GM23338 (cell line): ENCODE measurements around the gene RNF152. TPM values are rescaled to one million over a fixed set of nuclear protein-coding genes. Genes with fewer than 3 reads are reported as not detected.

ENCODE experiments used
- ATAC-seq: fragments of 200-7000 bp; cut with Tn5 transposase; 3 replicates; pipeline ENCODE4 v1.9.1; 2020
- DNase-seq: peaks from one replicate; pipeline ENCODE4 v3.0.0-alpha.2; 2015; ENCODE audit warnings: low spot score
- H2AFZ ChIP-seq: fragments of 200-600 bp; sonication (generic); 2 replicates; pipeline ENCODE4 v1.8.0; 2016; ENCODE audit warnings: antibody characterized with exemption, mild to moderate bottlenecking, moderate library complexity
- H3F3A ChIP-seq: fragments of 200-600 bp; sonication (generic); replicated peaks from 2 replicates; pipeline ENCODE4 v1.8.0; 2017; ENCODE audit warnings: antibody characterized with exemption, mixed run types, low read depth
- H3K27ac ChIP-seq: fragments of 200-600 bp; sonication (generic); 2 replicates; pipeline ENCODE4 v1.6.1; 2016; ENCODE audit warnings: low read depth
- H3K27me3 ChIP-seq: fragments of 200-600 bp; sonication (generic); 2 replicates; pipeline ENCODE4 v1.8.0; 2016; ENCODE audit warnings: mild to moderate bottlenecking, mixed run types, moderate library complexity; ENCODE audit not compliant: insufficient read depth
- H3K36me3 ChIP-seq: fragments of 200-600 bp; sonication (generic); 2 replicates; pipeline ENCODE4 v1.8.0; 2016; ENCODE audit warnings: mild to moderate bottlenecking; ENCODE audit not compliant: insufficient read depth
- H3K4me1 ChIP-seq: fragments of 200-600 bp; sonication (generic); 2 replicates; pipeline ENCODE4 v1.8.0; 2016; ENCODE audit warnings: mild to moderate bottlenecking, moderate library complexity; ENCODE audit not compliant: insufficient read depth
- H3K4me2 ChIP-seq: fragments of 200-600 bp; sonication (generic); 2 replicates; pipeline ENCODE4 v1.7.1; 2017; ENCODE audit warnings: mixed run types
- H3K4me3 ChIP-seq: fragments of 200-600 bp; sonication (generic); 2 replicates; pipeline ENCODE4 v1.6.1; 2016; ENCODE audit warnings: mixed run types
- H3K79me2 ChIP-seq: fragments of 200-600 bp; sonication (generic); replicated peaks from 2 replicates; pipeline ENCODE4 v1.8.0; 2017; ENCODE audit warnings: mild to moderate bottlenecking; ENCODE audit not compliant: insufficient read depth
- H3K9me2 ChIP-seq: fragments of 200-600 bp; sonication (generic); 2 replicates; pipeline ENCODE4 v1.8.0; 2017; ENCODE audit not compliant: insufficient read depth
- H4K20me1 ChIP-seq: fragments of 200-600 bp; sonication (generic); replicated peaks from 2 replicates; pipeline ENCODE4 v1.8.0; 2017; ENCODE audit warnings: mild to moderate bottlenecking; ENCODE audit not compliant: insufficient read depth
- H3K27ac Mint-ChIP-seq: 2 replicates; pipeline ENCODE4 v1.8.0; 2020; ENCODE audit warnings: inconsistent platforms, mild to moderate bottlenecking, moderate library complexity, mixed read lengths
- H3K27me3 Mint-ChIP-seq: 3 replicates; pipeline ENCODE4 v1.8.0; 2022; ENCODE audit warnings: low read depth, mild to moderate bottlenecking, moderate library complexity, mixed read lengths, inconsistent platforms; ENCODE audit not compliant: insufficient read depth, poor library complexity
- H3K36me3 Mint-ChIP-seq: 3 replicates; pipeline ENCODE4 v1.8.0; 2021; ENCODE audit warnings: low read depth, mild to moderate bottlenecking, inconsistent platforms, moderate library complexity, mixed read lengths
- H3K4me1 Mint-ChIP-seq: 3 replicates; pipeline ENCODE4 v1.8.0; 2020; ENCODE audit warnings: mild to moderate bottlenecking, inconsistent platforms, mixed read lengths
- H3K4me3 Mint-ChIP-seq: 3 replicates; pipeline ENCODE4 v1.8.0; 2021; ENCODE audit warnings: moderate library complexity, mild to moderate bottlenecking, inconsistent platforms, mixed read lengths
- H3K9me3 Mint-ChIP-seq: 3 replicates; pipeline ENCODE4 v1.8.0; 2020; ENCODE audit warnings: moderate library complexity, mild to moderate bottlenecking, inconsistent platforms, mixed read lengths
- EZH2phosphoT487 ChIP-seq: fragments of 200-600 bp; sonication (generic); IDR thresholded peaks from one replicate; pipeline ENCODE4 v1.8.1; 2018; ENCODE audit warnings: antibody characterized with exemption; ENCODE audit not compliant: unreplicated experiment
- JUNB ChIP-seq: IDR thresholded peaks from one replicate; pipeline ENCODE4 v1.6.1; 2016; ENCODE audit warnings: antibody characterized with exemption; ENCODE audit not compliant: unreplicated experiment
- NANOG ChIP-seq: IDR thresholded peaks from 2 replicates; pipeline ENCODE4 v1.6.1; 2016; ENCODE audit warnings: antibody characterized with exemption, borderline replicate concordance
- STAT1 ChIP-seq: IDR thresholded peaks from one replicate; pipeline ENCODE4 v1.6.1; 2016; ENCODE audit warnings: antibody characterized with exemption; ENCODE audit not compliant: unreplicated experiment
- polyA plus RNA-seq: library from polyadenylated mRNA; unstranded; fragments of >200 nt; fragmentation: Nextera tagmentation; extraction: Ambion mirVana; gene quantifications from 2 replicates; pipeline ENCODE4 v1.2.1, GENCODE V29; 2016
- total RNA-seq: library from RNA; depleted of rRNA; stranded (reverse); fragments of >200 nt; shearing (Covaris generic); gene quantifications from 2 replicates; pipeline ENCODE4 v1.2.3, GENCODE V29; 2014
- TF ChIP-seq, protein P1 (sequence below): fragments of 250-450 bp; sonication (Bioruptor Pico); IDR thresholded peaks from 2 replicates; pipeline ENCODE4 v1.5.0; 2020; ENCODE audit warnings: mild to moderate bottlenecking, moderate library complexity
- TF ChIP-seq, protein P2 (sequence below): IDR thresholded peaks from 2 replicates; pipeline ENCODE4 v1.6.1; 2016; ENCODE audit warnings: antibody characterized with exemption

RNF152 gene
- total and polyA plus RNA-seq, 2 experiments from 2014 or later: 1.2 to 2.9 TPM

DNA sequence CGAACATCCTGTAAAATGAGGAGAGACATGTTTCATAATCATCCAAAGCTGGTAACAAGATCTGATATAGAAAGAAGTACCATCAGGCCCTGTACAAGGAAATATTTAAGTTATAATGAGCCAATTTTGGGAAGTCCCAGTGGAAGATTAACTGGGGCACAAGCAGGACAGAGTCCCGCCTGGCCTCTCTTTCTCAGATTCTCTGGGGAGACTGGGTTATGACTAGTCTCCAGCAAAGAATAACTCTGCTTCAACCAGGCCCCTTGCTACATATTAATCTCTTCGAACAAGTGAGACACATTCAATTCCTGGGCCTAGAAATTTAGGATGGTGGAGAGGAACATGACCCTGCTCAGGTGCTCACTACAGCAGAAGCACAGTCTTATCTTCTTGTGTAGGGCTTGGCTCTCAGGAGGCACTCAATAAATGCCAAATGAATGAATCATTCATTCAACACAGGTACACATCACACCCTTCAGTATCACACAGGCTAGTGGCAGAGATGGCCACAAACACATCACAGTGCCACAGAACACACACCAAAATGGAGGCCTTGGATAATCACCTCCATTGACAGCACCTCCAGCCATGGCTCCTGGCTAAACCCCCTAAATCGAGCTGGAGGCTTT is 46.4 kb upstream of the RNF152 start:
- Histone ChIP-seq H4K20me1 (no peaks in the 10 kb centered on the region), H3K9me2 (peaks cover 4% of the 10 kb centered on the region; the same call in 1 of the 2 replicates), H2AFZ (no peak overlapping the region), H3F3A (no peaks in the 10 kb centered on the region), H3K4me1 (no peaks in the 10 kb centered on the region), H3K79me2 (no peaks in the 10 kb centered on the region), H3K4me3 (no peak overlapping the region), H3K27ac (no peak overlapping the region), H3K36me3 (no peaks in the 10 kb centered on the region), H3K4me2 (no peak overlapping the region), H3K27me3 (no peaks in the 10 kb centered on the region)
- Mint-ChIP-seq H3K36me3 (no peaks in the 10 kb centered on the region), H3K4me1 (no peaks in the 10 kb centered on the region; the same call in 2 of the 3 replicates), H3K9me3 (no peaks in the 10 kb centered on the region), H3K4me3 (no peak overlapping the region), H3K27ac (no peak overlapping the region), H3K27me3 (no peaks in the 10 kb centered on the region)
- DNase-seq: no peak
- ATAC-seq: no peak
- TF ChIP-seq, protein P1, sequence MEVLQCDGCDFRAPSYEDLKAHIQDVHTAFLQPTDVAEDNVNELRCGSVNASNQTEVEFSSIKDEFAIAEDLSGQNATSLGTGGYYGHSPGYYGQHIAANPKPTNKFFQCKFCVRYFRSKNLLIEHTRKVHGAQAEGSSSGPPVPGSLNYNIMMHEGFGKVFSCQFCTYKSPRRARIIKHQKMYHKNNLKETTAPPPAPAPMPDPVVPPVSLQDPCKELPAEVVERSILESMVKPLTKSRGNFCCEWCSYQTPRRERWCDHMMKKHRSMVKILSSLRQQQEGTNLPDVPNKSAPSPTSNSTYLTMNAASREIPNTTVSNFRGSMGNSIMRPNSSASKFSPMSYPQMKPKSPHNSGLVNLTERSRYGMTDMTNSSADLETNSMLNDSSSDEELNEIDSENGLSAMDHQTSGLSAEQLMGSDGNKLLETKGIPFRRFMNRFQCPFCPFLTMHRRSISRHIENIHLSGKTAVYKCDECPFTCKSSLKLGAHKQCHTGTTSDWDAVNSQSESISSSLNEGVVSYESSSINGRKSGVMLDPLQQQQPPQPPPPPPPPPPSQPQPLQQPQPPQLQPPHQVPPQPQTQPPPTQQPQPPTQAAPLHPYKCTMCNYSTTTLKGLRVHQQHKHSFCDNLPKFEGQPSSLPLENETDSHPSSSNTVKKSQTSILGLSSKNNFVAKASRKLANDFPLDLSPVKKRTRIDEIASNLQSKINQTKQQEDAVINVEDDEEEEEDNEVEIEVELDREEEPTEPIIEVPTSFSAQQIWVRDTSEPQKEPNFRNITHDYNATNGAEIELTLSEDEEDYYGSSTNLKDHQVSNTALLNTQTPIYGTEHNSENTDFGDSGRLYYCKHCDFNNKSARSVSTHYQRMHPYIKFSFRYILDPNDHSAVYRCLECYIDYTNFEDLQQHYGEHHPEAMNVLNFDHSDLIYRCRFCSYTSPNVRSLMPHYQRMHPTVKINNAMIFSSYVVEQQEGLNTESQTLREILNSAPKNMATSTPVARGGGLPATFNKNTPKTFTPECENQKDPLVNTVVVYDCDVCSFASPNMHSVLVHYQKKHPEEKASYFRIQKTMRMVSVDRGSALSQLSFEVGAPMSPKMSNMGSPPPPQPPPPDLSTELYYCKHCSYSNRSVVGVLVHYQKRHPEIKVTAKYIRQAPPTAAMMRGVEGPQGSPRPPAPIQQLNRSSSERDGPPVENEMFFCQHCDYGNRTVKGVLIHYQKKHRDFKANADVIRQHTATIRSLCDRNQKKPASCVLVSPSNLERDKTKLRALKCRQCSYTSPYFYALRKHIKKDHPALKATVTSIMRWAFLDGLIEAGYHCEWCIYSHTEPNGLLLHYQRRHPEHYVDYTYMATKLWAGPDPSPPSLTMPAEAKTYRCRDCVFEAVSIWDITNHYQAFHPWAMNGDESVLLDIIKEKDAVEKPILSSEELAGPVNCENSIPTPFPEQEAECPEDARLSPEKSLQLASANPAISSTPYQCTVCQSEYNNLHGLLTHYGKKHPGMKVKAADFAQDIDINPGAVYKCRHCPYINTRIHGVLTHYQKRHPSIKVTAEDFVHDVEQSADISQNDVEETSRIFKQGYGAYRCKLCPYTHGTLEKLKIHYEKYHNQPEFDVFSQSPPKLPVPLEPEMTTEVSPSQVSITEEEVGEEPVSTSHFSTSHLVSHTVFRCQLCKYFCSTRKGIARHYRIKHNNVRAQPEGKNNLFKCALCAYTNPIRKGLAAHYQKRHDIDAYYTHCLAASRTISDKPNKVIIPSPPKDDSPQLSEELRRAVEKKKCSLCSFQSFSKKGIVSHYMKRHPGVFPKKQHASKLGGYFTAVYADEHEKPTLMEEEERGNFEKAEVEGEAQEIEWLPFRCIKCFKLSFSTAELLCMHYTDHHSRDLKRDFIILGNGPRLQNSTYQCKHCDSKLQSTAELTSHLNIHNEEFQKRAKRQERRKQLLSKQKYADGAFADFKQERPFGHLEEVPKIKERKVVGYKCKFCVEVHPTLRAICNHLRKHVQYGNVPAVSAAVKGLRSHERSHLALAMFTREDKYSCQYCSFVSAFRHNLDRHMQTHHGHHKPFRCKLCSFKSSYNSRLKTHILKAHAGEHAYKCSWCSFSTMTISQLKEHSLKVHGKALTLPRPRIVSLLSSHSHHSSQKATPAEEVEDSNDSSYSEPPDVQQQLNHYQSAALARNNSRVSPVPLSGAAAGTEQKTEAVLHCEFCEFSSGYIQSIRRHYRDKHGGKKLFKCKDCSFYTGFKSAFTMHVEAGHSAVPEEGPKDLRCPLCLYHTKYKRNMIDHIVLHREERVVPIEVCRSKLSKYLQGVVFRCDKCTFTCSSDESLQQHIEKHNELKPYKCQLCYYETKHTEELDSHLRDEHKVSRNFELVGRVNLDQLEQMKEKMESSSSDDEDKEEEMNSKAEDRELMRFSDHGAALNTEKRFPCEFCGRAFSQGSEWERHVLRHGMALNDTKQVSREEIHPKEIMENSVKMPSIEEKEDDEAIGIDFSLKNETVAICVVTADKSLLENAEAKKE (CRISPR knock-in tag): no peak
- TF ChIP-seq JUNB (no peak), NANOG (no peak), EZH2phosphoT487 (no peak), STAT1 (no peak)

DNA sequence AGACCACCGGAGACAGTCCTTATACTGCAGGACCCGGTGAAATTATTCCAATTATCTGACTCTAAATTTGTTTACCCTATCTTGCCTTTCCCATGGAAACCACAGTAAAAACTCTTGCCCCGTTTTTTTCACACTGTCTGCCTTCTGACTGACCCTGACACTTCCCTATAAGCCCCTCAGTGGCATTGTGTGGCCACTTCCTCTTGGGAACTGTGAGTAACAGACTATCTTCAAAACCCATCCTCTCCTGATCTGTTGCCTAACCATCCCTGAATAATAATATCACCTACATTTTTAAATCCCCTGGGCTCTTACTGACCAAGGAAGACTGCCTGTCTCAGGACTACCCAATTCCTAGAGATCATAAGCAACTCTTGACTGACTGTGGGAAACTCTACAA is 42.6 kb upstream of the RNF152 start:
- TF ChIP-seq JUNB (no peak), NANOG (no peak)
- TF ChIP-seq, protein P2, sequence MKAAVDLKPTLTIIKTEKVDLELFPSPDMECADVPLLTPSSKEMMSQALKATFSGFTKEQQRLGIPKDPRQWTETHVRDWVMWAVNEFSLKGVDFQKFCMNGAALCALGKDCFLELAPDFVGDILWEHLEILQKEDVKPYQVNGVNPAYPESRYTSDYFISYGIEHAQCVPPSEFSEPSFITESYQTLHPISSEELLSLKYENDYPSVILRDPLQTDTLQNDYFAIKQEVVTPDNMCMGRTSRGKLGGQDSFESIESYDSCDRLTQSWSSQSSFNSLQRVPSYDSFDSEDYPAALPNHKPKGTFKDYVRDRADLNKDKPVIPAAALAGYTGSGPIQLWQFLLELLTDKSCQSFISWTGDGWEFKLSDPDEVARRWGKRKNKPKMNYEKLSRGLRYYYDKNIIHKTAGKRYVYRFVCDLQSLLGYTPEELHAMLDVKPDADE: no peak
- no peak overlapping the region for H3K4me2 ChIP-seq
- no peak for DNase-seq
- H3K36me3 ChIP-seq: no peaks in the 10 kb centered on the region
- Mint-ChIP-seq H3K4me3 (no peak overlapping the region), H3K27ac (no peak overlapping the region), H3K27me3 (peaks cover 2% of the 10 kb centered on the region), H3K9me3 (no peaks in the 10 kb centered on the region), H3K36me3 (no peaks in the 10 kb centered on the region; the same call in 2 of the 3 replicates), H3K4me1 (no peaks in the 10 kb centered on the region; the same call in 2 of the 3 replicates)
- no peaks in the 10 kb centered on the region for H3K27me3 ChIP-seq
- H3K4me3 ChIP-seq: no peak overlapping the region
- peaks cover 4% of the 10 kb centered on the region; the same call in 1 of the 2 replicates for H3K9me2 ChIP-seq
- no peaks in the 10 kb centered on the region for H3K4me1 ChIP-seq
- H3K79me2 ChIP-seq: no peaks in the 10 kb centered on the region
- no peak for ATAC-seq
- no peak overlapping the region for H3K27ac ChIP-seq
- no peaks in the 10 kb centered on the region for H4K20me1 ChIP-seq
- no peaks in the 10 kb centered on the region for H3F3A ChIP-seq
- H2AFZ ChIP-seq: peak overlapping the region; percentile 30; the same call in 1 of the 2 replicates
